Measurements from ENCODE around the gene ENOPH1.

GRCh38 chr4:82452026-82452425 is 21.6 kb downstream of the ENOPH1 start:
- no peak for TF ChIP-seq POLR2A (IDR thresholded peaks at IDR 0.05)
- TF ChIP-seq, protein P1, sequence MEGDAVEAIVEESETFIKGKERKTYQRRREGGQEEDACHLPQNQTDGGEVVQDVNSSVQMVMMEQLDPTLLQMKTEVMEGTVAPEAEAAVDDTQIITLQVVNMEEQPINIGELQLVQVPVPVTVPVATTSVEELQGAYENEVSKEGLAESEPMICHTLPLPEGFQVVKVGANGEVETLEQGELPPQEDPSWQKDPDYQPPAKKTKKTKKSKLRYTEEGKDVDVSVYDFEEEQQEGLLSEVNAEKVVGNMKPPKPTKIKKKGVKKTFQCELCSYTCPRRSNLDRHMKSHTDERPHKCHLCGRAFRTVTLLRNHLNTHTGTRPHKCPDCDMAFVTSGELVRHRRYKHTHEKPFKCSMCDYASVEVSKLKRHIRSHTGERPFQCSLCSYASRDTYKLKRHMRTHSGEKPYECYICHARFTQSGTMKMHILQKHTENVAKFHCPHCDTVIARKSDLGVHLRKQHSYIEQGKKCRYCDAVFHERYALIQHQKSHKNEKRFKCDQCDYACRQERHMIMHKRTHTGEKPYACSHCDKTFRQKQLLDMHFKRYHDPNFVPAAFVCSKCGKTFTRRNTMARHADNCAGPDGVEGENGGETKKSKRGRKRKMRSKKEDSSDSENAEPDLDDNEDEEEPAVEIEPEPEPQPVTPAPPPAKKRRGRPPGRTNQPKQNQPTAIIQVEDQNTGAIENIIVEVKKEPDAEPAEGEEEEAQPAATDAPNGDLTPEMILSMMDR (IDR thresholded peaks at IDR 0.05) = no peak
